ENCODE results near the gene BICC1. TPM values are rescaled to one million over a fixed set of nuclear protein-coding genes. Genes with fewer than 3 reads are reported as not detected.

Gene BICC1
- total RNA-seq, 1 experiment from 2014 or later, result 0.38 TPM

- H3K27me3 ChIP-seq (ENCODE audit: control insufficient read depth, insufficient read depth, low read length), result no peaks in the 10 kb centered on the region
- no peaks in the 10 kb centered on the region for H3K36me3 ChIP-seq (replicated peaks; ENCODE audit: control insufficient read depth, insufficient read depth, low read length)
- H3K4me3 ChIP-seq (ENCODE audit: insufficient read depth, low read depth, low read length), result no peak overlapping the region
- no peak for DNase-seq
Observed at GRCh38 chr10:58568428-58568935, 55.8 kb downstream of the BICC1 start.

- Histone ChIP-seq H3K36me3 (replicated peaks; ENCODE audit: control insufficient read depth, insufficient read depth, low read length) (no peaks in the 10 kb centered on the region), H3K27me3 (ENCODE audit: control insufficient read depth, insufficient read depth, low read length) (no peaks in the 10 kb centered on the region), H3K4me3 (ENCODE audit: insufficient read depth, low read depth, low read length) (no peak overlapping the region)
- DNase-seq, result no peak
Observed at GRCh38 chr10:58570307-58570723, 57.6 kb downstream of the BICC1 start.

GRCh38 chr10:58570979-58571378 lies 58.3 kb downstream of the BICC1 start:
- DNase-seq, result no peak
- H3K27me3 ChIP-seq (ENCODE audit: control insufficient read depth, insufficient read depth, low read length), result no peaks in the 10 kb centered on the region
- no peaks in the 10 kb centered on the region for H3K36me3 ChIP-seq (replicated peaks; ENCODE audit: control insufficient read depth, insufficient read depth, low read length)
- no peak overlapping the region for H3K4me3 ChIP-seq (ENCODE audit: insufficient read depth, low read depth, low read length)

GRCh38 chr10:58573144-58573543 lies 60.5 kb downstream of the BICC1 start:
- Histone ChIP-seq H3K36me3 (replicated peaks; ENCODE audit: control insufficient read depth, insufficient read depth, low read length) (no peaks in the 10 kb centered on the region), H3K4me3 (ENCODE audit: insufficient read depth, low read depth, low read length) (no peak overlapping the region), H3K27me3 (ENCODE audit: control insufficient read depth, insufficient read depth, low read length) (no peaks in the 10 kb centered on the region)
- DNase-seq, result no peak

DNA sequence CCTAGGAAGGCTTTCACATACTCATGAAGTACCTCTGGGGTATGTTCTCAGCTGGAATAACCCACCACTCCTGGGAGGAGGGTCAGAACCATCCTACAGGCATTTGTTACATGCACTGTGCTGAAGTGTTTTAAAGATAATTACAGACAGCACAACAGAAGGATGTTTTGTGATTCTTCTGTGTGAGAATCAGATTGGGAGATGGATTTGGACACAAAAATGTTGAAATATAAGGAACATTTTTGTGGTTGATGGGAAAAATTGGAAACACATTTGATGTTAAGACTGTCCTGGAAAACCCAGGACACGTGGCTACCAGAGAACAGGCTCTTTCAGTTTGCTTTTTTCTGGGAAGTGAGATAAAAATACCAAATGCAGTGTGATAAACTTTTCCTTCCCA lies 61.4 kb downstream of the BICC1 start:
- DNase-seq, result no peak
- H3K36me3 ChIP-seq (replicated peaks; ENCODE audit: control insufficient read depth, insufficient read depth, low read length), result no peaks in the 10 kb centered on the region
- no peaks in the 10 kb centered on the region for H3K27me3 ChIP-seq (ENCODE audit: control insufficient read depth, insufficient read depth, low read length)
- H3K4me3 ChIP-seq (ENCODE audit: insufficient read depth, low read depth, low read length), result no peak overlapping the region

GRCh38 chr10:58575491-58575890 lies 62.8 kb downstream of the BICC1 start:
- no peaks in the 10 kb centered on the region for H3K36me3 ChIP-seq (replicated peaks; ENCODE audit: control insufficient read depth, insufficient read depth, low read length)
- H3K4me3 ChIP-seq (ENCODE audit: insufficient read depth, low read depth, low read length), result no peak overlapping the region
- no peaks in the 10 kb centered on the region for H3K27me3 ChIP-seq (ENCODE audit: control insufficient read depth, insufficient read depth, low read length)
- DNase-seq, result no peak

GRCh38 chr10:58576751-58577436 lies 64.2 kb downstream of the BICC1 start:
- H3K36me3 ChIP-seq (replicated peaks; ENCODE audit: control insufficient read depth, insufficient read depth, low read length), result no peaks in the 10 kb centered on the region
- no peak overlapping the region for H3K4me3 ChIP-seq (ENCODE audit: insufficient read depth, low read depth, low read length)
- no peak for DNase-seq
- no peaks in the 10 kb centered on the region for H3K27me3 ChIP-seq (ENCODE audit: control insufficient read depth, insufficient read depth, low read length)

- H3K27me3 ChIP-seq (ENCODE audit: control insufficient read depth, insufficient read depth, low read length), result no peaks in the 10 kb centered on the region
- H3K4me3 ChIP-seq (ENCODE audit: insufficient read depth, low read depth, low read length), result no peak overlapping the region
- H3K36me3 ChIP-seq (replicated peaks; ENCODE audit: control insufficient read depth, insufficient read depth, low read length), result no peaks in the 10 kb centered on the region
- DNase-seq, result no peak
Observed at GRCh38 chr10:58577437-58577777, 64.7 kb downstream of the BICC1 start.

GRCh38 chr10:58578366-58578765 lies 65.7 kb downstream of the BICC1 start:
- Histone ChIP-seq H3K27me3 (ENCODE audit: control insufficient read depth, insufficient read depth, low read length) (no peaks in the 10 kb centered on the region), H3K36me3 (replicated peaks; ENCODE audit: control insufficient read depth, insufficient read depth, low read length) (no peaks in the 10 kb centered on the region), H3K4me3 (ENCODE audit: insufficient read depth, low read depth, low read length) (no peak overlapping the region)
- no peak for DNase-seq

GRCh38 chr10:58579011-58579655 lies 66.5 kb downstream of the BICC1 start:
- no peak for DNase-seq
- no peak overlapping the region for H3K4me3 ChIP-seq (ENCODE audit: insufficient read depth, low read depth, low read length)
- no peaks in the 10 kb centered on the region for H3K36me3 ChIP-seq (replicated peaks; ENCODE audit: control insufficient read depth, insufficient read depth, low read length)
- no peaks in the 10 kb centered on the region for H3K27me3 ChIP-seq (ENCODE audit: control insufficient read depth, insufficient read depth, low read length)

- Histone ChIP-seq H3K4me3 (ENCODE audit: insufficient read depth, low read depth, low read length) (no peak overlapping the region), H3K27me3 (ENCODE audit: control insufficient read depth, insufficient read depth, low read length) (no peaks in the 10 kb centered on the region), H3K36me3 (replicated peaks; ENCODE audit: control insufficient read depth, insufficient read depth, low read length) (no peaks in the 10 kb centered on the region)
- DNase-seq, result no peak
Observed at GRCh38 chr10:58582045-58582444, 69.4 kb downstream of the BICC1 start.

GRCh38 chr10:58585435-58585834 lies 72.8 kb downstream of the BICC1 start:
- Histone ChIP-seq H3K27me3 (ENCODE audit: control insufficient read depth, insufficient read depth, low read length) (no peaks in the 10 kb centered on the region), H3K4me3 (ENCODE audit: insufficient read depth, low read depth, low read length) (no peak overlapping the region), H3K36me3 (replicated peaks; ENCODE audit: control insufficient read depth, insufficient read depth, low read length) (no peaks in the 10 kb centered on the region)
- no peak for DNase-seq

GRCh38 chr10:58586282-58587245 lies 73.9 kb downstream of the BICC1 start:
- no peak for DNase-seq
- Histone ChIP-seq H3K36me3 (replicated peaks; ENCODE audit: control insufficient read depth, insufficient read depth, low read length) (no peaks in the 10 kb centered on the region), H3K27me3 (ENCODE audit: control insufficient read depth, insufficient read depth, low read length) (no peaks in the 10 kb centered on the region), H3K4me3 (ENCODE audit: insufficient read depth, low read depth, low read length) (no peak overlapping the region)

- Histone ChIP-seq H3K36me3 (replicated peaks; ENCODE audit: control insufficient read depth, insufficient read depth, low read length) (no peaks in the 10 kb centered on the region), H3K27me3 (ENCODE audit: control insufficient read depth, insufficient read depth, low read length) (no peaks in the 10 kb centered on the region), H3K4me3 (ENCODE audit: insufficient read depth, low read depth, low read length) (no peak overlapping the region)
- DNase-seq, result no peak
Observed at GRCh38 chr10:58587676-58588075, 75.0 kb downstream of the BICC1 start.
